ENCODE measurements around the gene PRKN. TPM values are rescaled to one million over a fixed set of nuclear protein-coding genes. Genes with fewer than 3 reads are reported as not detected.

The PRKN gene
- total RNA-seq, 1 donor from 2014 or later: 2.8 TPM

GRCh38 chr6:162184465-162184864 is 543.1 kb downstream of the PRKN start:
- Histone ChIP-seq H3K4me1 (no peaks in the 10 kb centered on the region), H4K20me1 (ENCODE audit: low read depth) (no peaks in the 10 kb centered on the region), H3K27me3 (no peaks in the 10 kb centered on the region), H3K27ac (no peak overlapping the region), H3K9ac (no peak overlapping the region), H3F3A (ENCODE audit: low read depth) (no peaks in the 10 kb centered on the region), H3K79me2 (ENCODE audit: low read depth) (no peaks in the 10 kb centered on the region), H3K9me3 (ENCODE audit: low read depth) (no peaks in the 10 kb centered on the region), H3K4me3 (no peak overlapping the region), H3K4me2 (no peak overlapping the region), H2AFZ (replicated peaks) (no peak overlapping the region), H3K36me3 (no peaks in the 10 kb centered on the region)
- Mint-ChIP-seq H3K9me3 (peaks cover 13% of the 10 kb centered on the region), H3K27ac (no peak overlapping the region), H3K4me3 (peak overlapping the region; percentile 42), H3K36me3 (no peaks in the 10 kb centered on the region), H3K27me3 (ENCODE audit: insufficient read depth, low read depth) (peaks cover 3% of the 10 kb centered on the region), H3K4me1 (no peaks in the 10 kb centered on the region)
- TF ChIP-seq EZH2 (IDR thresholded peaks at IDR 0.05) (no peak), EZH2phosphoT487 (IDR thresholded peaks at IDR 0.05) (no peak), CTCF (IDR thresholded peaks at IDR 0.05) (no peak)
- DNase-seq (ENCODE audit: low spot score): no peak

GRCh38 chr6:162181741-162182401 is 545.7 kb downstream of the PRKN start:
- H3K9ac ChIP-seq: no peak overlapping the region

GRCh38 chr6:162181111-162181510 is 546.5 kb downstream of the PRKN start:
- H3K79me2 ChIP-seq (ENCODE audit: low read depth): no peaks in the 10 kb centered on the region
- Mint-ChIP-seq H3K27me3 (ENCODE audit: insufficient read depth, low read depth) (peaks cover 3% of the 10 kb centered on the region), H3K9me3 (no peaks in the 10 kb centered on the region), H3K4me1 (peaks cover 8% of the 10 kb centered on the region), H3K27ac (no peak overlapping the region), H3K36me3 (no peaks in the 10 kb centered on the region), H3K4me3 (no peak overlapping the region)
- no peak overlapping the region for H2AFZ ChIP-seq (replicated peaks)
- no peak overlapping the region for H3K9ac ChIP-seq
- no peak overlapping the region for H3K27ac ChIP-seq
- H3K9me3 ChIP-seq (ENCODE audit: low read depth): no peaks in the 10 kb centered on the region
- no peaks in the 10 kb centered on the region for H3F3A ChIP-seq (ENCODE audit: low read depth)
- no peaks in the 10 kb centered on the region for H3K4me1 ChIP-seq
- no peaks in the 10 kb centered on the region for H3K36me3 ChIP-seq
- no peak overlapping the region for H3K4me3 ChIP-seq
- no peak for DNase-seq (ENCODE audit: low spot score)
- H3K27me3 ChIP-seq: no peaks in the 10 kb centered on the region
- no peak for TF ChIP-seq CTCF (IDR thresholded peaks at IDR 0.05)
- no peak for TF ChIP-seq EZH2 (IDR thresholded peaks at IDR 0.05)
- TF ChIP-seq EZH2phosphoT487 (IDR thresholded peaks at IDR 0.05): no peak
- H4K20me1 ChIP-seq (ENCODE audit: low read depth): no peaks in the 10 kb centered on the region
- no peak overlapping the region for H3K4me2 ChIP-seq

More at GRCh38 chr6:162181741-162182401, 545.7 kb downstream of the PRKN start:
- peaks cover under 1% of the 10 kb centered on the region for H3K9me3 Mint-ChIP-seq
- peaks cover 3% of the 10 kb centered on the region for H3K27me3 Mint-ChIP-seq (ENCODE audit: insufficient read depth, low read depth)
- no peaks in the 10 kb centered on the region for H3K36me3 Mint-ChIP-seq
- no peak overlapping the region for H3K4me3 ChIP-seq
- H3K4me1 Mint-ChIP-seq: peaks cover 8% of the 10 kb centered on the region
- no peaks in the 10 kb centered on the region for H4K20me1 ChIP-seq (ENCODE audit: low read depth)
- no peaks in the 10 kb centered on the region for H3F3A ChIP-seq (ENCODE audit: low read depth)
- H3K27ac Mint-ChIP-seq: no peak overlapping the region
- H2AFZ ChIP-seq (replicated peaks): no peak overlapping the region
- H3K9me3 ChIP-seq (ENCODE audit: low read depth): no peaks in the 10 kb centered on the region
- no peak overlapping the region for H3K27ac ChIP-seq
- H3K4me1 ChIP-seq: no peaks in the 10 kb centered on the region
- no peaks in the 10 kb centered on the region for H3K36me3 ChIP-seq
- no peak overlapping the region for H3K4me2 ChIP-seq
- no peaks in the 10 kb centered on the region for H3K79me2 ChIP-seq (ENCODE audit: low read depth)
- TF ChIP-seq CTCF (IDR thresholded peaks at IDR 0.05): no peak
- TF ChIP-seq EZH2phosphoT487 (IDR thresholded peaks at IDR 0.05): no peak
- no peak for TF ChIP-seq EZH2 (IDR thresholded peaks at IDR 0.05)
- no peak for DNase-seq (ENCODE audit: low spot score)
- H3K27me3 ChIP-seq: no peaks in the 10 kb centered on the region
- H3K4me3 Mint-ChIP-seq: no peak overlapping the region

Data from neural progenitor cell (in vitro differentiated cells).